ENCODE results near the gene TSHZ3.

The TSHZ3 gene

GRCh38 chr19:31337008-31337914, 12.0 kb downstream of the TSHZ3 start:
- no peak for DNase-seq

GRCh38 chr19:31335716-31336115, 13.5 kb downstream of the TSHZ3 start:
- DNase-seq: no peak

- DNase-seq: no peak
These were observed 14.2 kb downstream of the TSHZ3 start for GRCh38 chr19:31334849-31335624.

- DNase-seq: no peak
These were observed 15.0 kb downstream of the TSHZ3 start for GRCh38 chr19:31334101-31334848.

GRCh38 chr19:31332096-31332495, 17.1 kb downstream of the TSHZ3 start:
- DNase-seq: no peak

GRCh38 chr19:31331536-31331935, 17.7 kb downstream of the TSHZ3 start:
- peak in 1 of 2 donors; percentile 38 for DNase-seq

GRCh38 chr19:31330761-31331160, 18.5 kb downstream of the TSHZ3 start:
- DNase-seq: no peak

- DNase-seq: no peak
These were observed 19.0 kb downstream of the TSHZ3 start for GRCh38 chr19:31330237-31330636.

- DNase-seq: no peak
These were observed 19.4 kb downstream of the TSHZ3 start for GRCh38 chr19:31329819-31330218.

GRCh38 chr19:31328238-31328637, 21.0 kb downstream of the TSHZ3 start:
- no peak for DNase-seq

GRCh38 chr19:31326329-31327028, 22.8 kb downstream of the TSHZ3 start:
- no peak for DNase-seq

- DNase-seq: no peak
These were observed 23.9 kb downstream of the TSHZ3 start for GRCh38 chr19:31325342-31325741.

- DNase-seq: no peak
These were observed 29.8 kb downstream of the TSHZ3 start for GRCh38 chr19:31319465-31319864.

GRCh38 chr19:31318790-31319425, 30.3 kb downstream of the TSHZ3 start:
- no peak for DNase-seq

GRCh38 chr19:31317570-31317969, 31.7 kb downstream of the TSHZ3 start:
- no peak for DNase-seq

GRCh38 chr19:31317093-31317492, 32.1 kb downstream of the TSHZ3 start:
- DNase-seq: no peak

GRCh38 chr19:31316201-31316951, 32.9 kb downstream of the TSHZ3 start:
- peak; percentile 77 to 85 for DNase-seq

- no peak for DNase-seq
These were observed 33.6 kb downstream of the TSHZ3 start for GRCh38 chr19:31315652-31316051.

GRCh38 chr19:31314849-31315629, 34.2 kb downstream of the TSHZ3 start:
- DNase-seq: no peak

GRCh38 chr19:31314156-31314555, 35.1 kb downstream of the TSHZ3 start:
- no peak for DNase-seq
